GM23338 (cell line): Measurements from ENCODE around the gene PCSK5. TPM values are rescaled to one million over a fixed set of nuclear protein-coding genes. Genes with fewer than 3 reads are reported as not detected.

ENCODE experiments used
- ATAC-seq: fragments of 200-7000 bp; cut with Tn5 transposase; 3 replicates; pipeline ENCODE4 v1.9.1; 2020
- DNase-seq: peaks from one replicate; pipeline ENCODE4 v3.0.0-alpha.2; 2015; ENCODE audit warnings: low spot score
- H2AFZ ChIP-seq: fragments of 200-600 bp; sonication (generic); 2 replicates; pipeline ENCODE4 v1.8.0; 2016; ENCODE audit warnings: antibody characterized with exemption, mild to moderate bottlenecking, moderate library complexity
- H3F3A ChIP-seq: fragments of 200-600 bp; sonication (generic); replicated peaks from 2 replicates; pipeline ENCODE4 v1.8.0; 2017; ENCODE audit warnings: antibody characterized with exemption, mixed run types, low read depth
- H3K27ac ChIP-seq: fragments of 200-600 bp; sonication (generic); 2 replicates; pipeline ENCODE4 v1.6.1; 2016; ENCODE audit warnings: low read depth
- H3K27me3 ChIP-seq: fragments of 200-600 bp; sonication (generic); 2 replicates; pipeline ENCODE4 v1.8.0; 2016; ENCODE audit warnings: mild to moderate bottlenecking, mixed run types, moderate library complexity; ENCODE audit not compliant: insufficient read depth
- H3K36me3 ChIP-seq: fragments of 200-600 bp; sonication (generic); 2 replicates; pipeline ENCODE4 v1.8.0; 2016; ENCODE audit warnings: mild to moderate bottlenecking; ENCODE audit not compliant: insufficient read depth
- H3K4me1 ChIP-seq: fragments of 200-600 bp; sonication (generic); 2 replicates; pipeline ENCODE4 v1.8.0; 2016; ENCODE audit warnings: mild to moderate bottlenecking, moderate library complexity; ENCODE audit not compliant: insufficient read depth
- H3K4me2 ChIP-seq: fragments of 200-600 bp; sonication (generic); 2 replicates; pipeline ENCODE4 v1.7.1; 2017; ENCODE audit warnings: mixed run types
- H3K4me3 ChIP-seq: fragments of 200-600 bp; sonication (generic); 2 replicates; pipeline ENCODE4 v1.6.1; 2016; ENCODE audit warnings: mixed run types
- H3K79me2 ChIP-seq: fragments of 200-600 bp; sonication (generic); replicated peaks from 2 replicates; pipeline ENCODE4 v1.8.0; 2017; ENCODE audit warnings: mild to moderate bottlenecking; ENCODE audit not compliant: insufficient read depth
- H3K9me2 ChIP-seq: fragments of 200-600 bp; sonication (generic); 2 replicates; pipeline ENCODE4 v1.8.0; 2017; ENCODE audit not compliant: insufficient read depth
- H4K20me1 ChIP-seq: fragments of 200-600 bp; sonication (generic); replicated peaks from 2 replicates; pipeline ENCODE4 v1.8.0; 2017; ENCODE audit warnings: mild to moderate bottlenecking; ENCODE audit not compliant: insufficient read depth
- H3K27ac Mint-ChIP-seq: 2 replicates; pipeline ENCODE4 v1.8.0; 2020; ENCODE audit warnings: inconsistent platforms, mild to moderate bottlenecking, moderate library complexity, mixed read lengths
- H3K27me3 Mint-ChIP-seq: 3 replicates; pipeline ENCODE4 v1.8.0; 2022; ENCODE audit warnings: low read depth, mild to moderate bottlenecking, moderate library complexity, mixed read lengths, inconsistent platforms; ENCODE audit not compliant: insufficient read depth, poor library complexity
- H3K36me3 Mint-ChIP-seq: 3 replicates; pipeline ENCODE4 v1.8.0; 2021; ENCODE audit warnings: low read depth, mild to moderate bottlenecking, inconsistent platforms, moderate library complexity, mixed read lengths
- H3K4me1 Mint-ChIP-seq: 3 replicates; pipeline ENCODE4 v1.8.0; 2020; ENCODE audit warnings: mild to moderate bottlenecking, inconsistent platforms, mixed read lengths
- H3K4me3 Mint-ChIP-seq: 3 replicates; pipeline ENCODE4 v1.8.0; 2021; ENCODE audit warnings: moderate library complexity, mild to moderate bottlenecking, inconsistent platforms, mixed read lengths
- H3K9me3 Mint-ChIP-seq: 3 replicates; pipeline ENCODE4 v1.8.0; 2020; ENCODE audit warnings: moderate library complexity, mild to moderate bottlenecking, inconsistent platforms, mixed read lengths
- CREB1 ChIP-seq: fragments of 250-450 bp; sonication (Bioruptor Pico); IDR thresholded peaks from 2 replicates; pipeline ENCODE4 v1.5.0; 2020; ENCODE audit warnings: low read depth, mild to moderate bottlenecking, moderate library complexity
- CTCF ChIP-seq, 2 experiments: fragments of 200-600 bp in 1 of 2; sonication (generic) in 1 of 2; conservative IDR thresholded peaks; 2 replicates each; pipeline versions ENCODE4 v1.5.1 to v1.6.1; 2016 to 2017; ENCODE audit warnings: antibody characterized with exemption in 2 of 2, low read depth in 2 of 2, mild to moderate bottlenecking in 2 of 2, moderate library complexity in 1 of 2
- EZH2 ChIP-seq: fragments of 200-600 bp; sonication (generic); IDR thresholded peaks from one replicate; pipeline ENCODE4 v1.8.0; 2017; ENCODE audit warnings: antibody characterized with exemption, mild to moderate bottlenecking, low read depth; ENCODE audit not compliant: unreplicated experiment
- EZH2phosphoT487 ChIP-seq: fragments of 200-600 bp; sonication (generic); IDR thresholded peaks from one replicate; pipeline ENCODE4 v1.8.1; 2018; ENCODE audit warnings: antibody characterized with exemption; ENCODE audit not compliant: unreplicated experiment
- NANOG ChIP-seq: IDR thresholded peaks from 2 replicates; pipeline ENCODE4 v1.6.1; 2016; ENCODE audit warnings: antibody characterized with exemption, borderline replicate concordance
- REST ChIP-seq: IDR thresholded peaks from one replicate; pipeline ENCODE4 v1.6.1; 2018; ENCODE audit warnings: antibody characterized with exemption; ENCODE audit not compliant: unreplicated experiment
- ZNF114 ChIP-seq: fragments of 250-450 bp; sonication (Bioruptor Pico); IDR thresholded peaks from 2 replicates; pipeline ENCODE4 v1.5.0; 2020; ENCODE audit warnings: mild to moderate bottlenecking, moderate library complexity
- ZNF331 ChIP-seq: fragments of 250-450 bp; sonication (Bioruptor Pico); IDR thresholded peaks from 2 replicates; pipeline ENCODE4 v1.5.0; 2020; ENCODE audit warnings: low read depth, mild to moderate bottlenecking, moderate library complexity
- ZNF462 ChIP-seq: fragments of 250-450 bp; sonication (Bioruptor Pico); IDR thresholded peaks from 2 replicates; pipeline ENCODE4 v1.5.0; 2020; ENCODE audit warnings: mild to moderate bottlenecking, moderate library complexity
- polyA plus RNA-seq: library from polyadenylated mRNA; unstranded; fragments of >200 nt; fragmentation: Nextera tagmentation; extraction: Ambion mirVana; gene quantifications from 2 replicates; pipeline ENCODE4 v1.2.1, GENCODE V29; 2016
- total RNA-seq: library from RNA; depleted of rRNA; stranded (reverse); fragments of >200 nt; shearing (Covaris generic); gene quantifications from 2 replicates; pipeline ENCODE4 v1.2.3, GENCODE V29; 2014

The PCSK5 gene
- total and polyA plus RNA-seq, 2 experiments from 2014 or later = 12.3 to 34.8 TPM

- TF ChIP-seq ZNF462 (CRISPR knock-in tag) = no peak
- TF ChIP-seq EZH2 = no peak
Measured at GRCh38 chr9:76022317-76022716, 131.8 kb downstream of the PCSK5 start (continued).

GRCh38 chr9:76023715-76024195 lies 133.3 kb downstream of the PCSK5 start:
- Mint-ChIP-seq H3K27ac (peak overlapping the region; percentile 23; the same call in 1 of the 2 replicates), H3K36me3 (peaks cover 10% of the 10 kb centered on the region; the same call in 2 of the 3 replicates), H3K4me1 (peaks cover 46% of the 10 kb centered on the region), H3K4me3 (no peak overlapping the region), H3K9me3 (no peaks in the 10 kb centered on the region), H3K27me3 (no peaks in the 10 kb centered on the region)
- H3K27me3 ChIP-seq = no peaks in the 10 kb centered on the region
- no peak for TF ChIP-seq EZH2phosphoT487
- TF ChIP-seq CTCF (conservative IDR thresholded peaks at IDR 0.05; ENCODE audit: low read depth in 2 of 2) = no peak
- no peak for TF ChIP-seq REST
- no peak for TF ChIP-seq NANOG
- no peak for TF ChIP-seq CREB1 (CRISPR knock-in tag)
- no peak for TF ChIP-seq ZNF331 (CRISPR knock-in tag)
- TF ChIP-seq ZNF114 (CRISPR knock-in tag) = no peak
- H3K9me2 ChIP-seq = no peaks in the 10 kb centered on the region
- H3F3A ChIP-seq = no peaks in the 10 kb centered on the region
- H3K4me3 ChIP-seq = no peak overlapping the region
- no peak overlapping the region for H3K4me2 ChIP-seq
- peaks cover 4% of the 10 kb centered on the region; the same call in 1 of the 2 replicates for H4K20me1 ChIP-seq
- peak; percentile 26 for DNase-seq
- H2AFZ ChIP-seq = no peak overlapping the region
- no peak for ATAC-seq
- peaks cover 22% of the 10 kb centered on the region for H3K79me2 ChIP-seq
- H3K27ac ChIP-seq = peak overlapping the region; percentile 3; the same call in 1 of the 2 replicates
- peaks cover 28% of the 10 kb centered on the region for H3K4me1 ChIP-seq
- H3K36me3 ChIP-seq = peaks cover 5% of the 10 kb centered on the region; the same call in 1 of the 2 replicates
